Liver (tissue), 9 donors: ENCODE measurements around the gene SUN3. TPM values are rescaled to one million over a fixed set of nuclear protein-coding genes. Genes with fewer than 3 reads are reported as not detected.

Experiments used
- DNase-seq: peaks from one replicate; pipeline ENCODE4 v3.0.0-alpha.2; 2017; ENCODE audit warnings: low spot score
- H3K27ac ChIP-seq, 2 donors: one replicate each; pipeline ENCODE4 v1.7.0; 2013; ENCODE audit warnings: inconsistent platforms in 2 of 2, low read length in 2 of 2, control low read depth in 1 of 2, low read depth in 1 of 2, mild to moderate bottlenecking in 1 of 2
- H3K27me3 ChIP-seq, 4 donors: one replicate each; pipeline versions ENCODE4 v1.6.1 to v1.7.0; 2013; ENCODE audit warnings: low read length in 3 of 4, inconsistent platforms in 1 of 4, mild to moderate bottlenecking in 1 of 4, moderate library complexity in 1 of 4; ENCODE audit not compliant: control insufficient read depth in 4 of 4, insufficient read depth in 4 of 4
- H3K36me3 ChIP-seq, 4 donors: one replicate each; pipeline versions ENCODE4 v1.6.1 to v1.7.0; 2013; ENCODE audit warnings: low read length in 3 of 4, mild to moderate bottlenecking in 3 of 4, low read depth in 1 of 4, moderate library complexity in 1 of 4; ENCODE audit not compliant: control insufficient read depth in 4 of 4, insufficient read depth in 3 of 4
- H3K4me1 ChIP-seq, 4 donors: one replicate each; pipeline versions ENCODE4 v1.6.1 to v1.7.0; 2013; ENCODE audit warnings: low read length in 3 of 4, mild to moderate bottlenecking in 3 of 4, moderate library complexity in 1 of 4; ENCODE audit not compliant: control insufficient read depth in 4 of 4, insufficient read depth in 4 of 4
- H3K4me3 ChIP-seq, 3 donors: one replicate each; pipeline versions ENCODE4 v1.6.1 to v1.7.0; 2013; ENCODE audit warnings: low read length in 3 of 3, control low read depth in 1 of 3, low read depth in 1 of 3, mild to moderate bottlenecking in 1 of 3
- H3K9ac ChIP-seq, 2 donors: one replicate each; pipeline ENCODE4 v1.7.0; 2013; ENCODE audit warnings: low read length in 2 of 2, mild to moderate bottlenecking in 2 of 2, moderate library complexity in 2 of 2, control low read depth in 1 of 2, low read depth in 1 of 2
- H3K9me3 ChIP-seq, 4 donors: one replicate each; pipeline versions ENCODE4 v1.6.1 to v1.7.0; 2013; ENCODE audit warnings: low read length in 3 of 4; ENCODE audit not compliant: control insufficient read depth in 4 of 4
- EGR1 ChIP-seq, 2 donors: IDR thresholded peaks; 2 replicates each; pipeline ENCODE4 v1.6.1; 2016 to 2018; ENCODE audit warnings: antibody characterized with exemption in 2 of 2, low read depth in 2 of 2
- FOXA1 ChIP-seq: IDR thresholded peaks from 2 replicates; pipeline ENCODE4 v1.6.1; 2016; ENCODE audit warnings: antibody characterized with exemption
- FOXA2 ChIP-seq: IDR thresholded peaks from 2 replicates; pipeline ENCODE4 v1.6.1; 2016; ENCODE audit warnings: antibody characterized with exemption
- HNF4A ChIP-seq, 2 donors: conservative IDR thresholded peaks; 2 replicates each; pipeline ENCODE4 v1.6.1; 2016; ENCODE audit warnings: antibody characterized with exemption in 2 of 2, mild to moderate bottlenecking in 2 of 2
- HNF4G ChIP-seq: IDR thresholded peaks from 2 replicates; pipeline ENCODE4 v1.6.1; 2016; ENCODE audit warnings: antibody characterized with exemption
- RAD21 ChIP-seq, 2 donors: IDR thresholded peaks; 2 replicates each; pipeline ENCODE4 v1.6.1; 2016; ENCODE audit warnings: antibody characterized with exemption in 2 of 2, mild to moderate bottlenecking in 2 of 2
- RXRA ChIP-seq, 2 donors: IDR thresholded peaks; 2 replicates each; pipeline ENCODE4 v1.6.1; 2017 to 2018; ENCODE audit warnings: antibody characterized with exemption in 2 of 2, mild to moderate bottlenecking in 1 of 2
- TAF1 ChIP-seq: conservative IDR thresholded peaks from 2 replicates; pipeline ENCODE4 v1.6.1; 2016; ENCODE audit warnings: antibody characterized with exemption, mild to moderate bottlenecking
- YY1 ChIP-seq: IDR thresholded peaks from 2 replicates; pipeline ENCODE4 v1.6.1; 2016; ENCODE audit warnings: antibody characterized with exemption, mild to moderate bottlenecking
- WGBS: extraction: QIAGEN DNeasy Blood & Tissue Kit; methylation state at CpG from one replicate; pipeline ENCODE4 v1.1.7; 2013; 5-methylcytosine and 5-hydroxymethylcytosine counted together
- polyA plus RNA-seq, 2 donors: library from polyadenylated mRNA; stranded (reverse) in 1 of 2; unstranded in 1 of 2; fragments of 200-250 nt in 1 of 2; fragments of >200 nt in 1 of 2; fragmentation: Nextera tagmentation in 1 of 2; extraction: Ambion mirVana in 1 of 2; gene quantifications; one replicate each; pipeline versions ENCODE4 v1.2.1 to v1.2.3, GENCODE V29; 2013 to 2015
- total RNA-seq, 2 donors: library from RNA; depleted of rRNA; stranded (reverse); fragments of >200 nt; gene quantifications; one replicate each; pipeline ENCODE4 v1.2.3, GENCODE V29; 2014
- TF ChIP-seq, protein P1 (sequence below): fragments of 150-350 bp; IDR thresholded peaks from 2 replicates; pipeline ENCODE4 v1.5.1; 2017; ENCODE audit warnings: improper control_type of control experiment, low read depth, low read length; ENCODE audit not compliant: missing input control
- TF ChIP-seq, protein P2 (sequence below): IDR thresholded peaks from 2 replicates; pipeline ENCODE4 v1.6.1; 2016; ENCODE audit warnings: antibody characterized with exemption
- TF ChIP-seq, protein P3 (sequence below): IDR thresholded peaks from 2 replicates; pipeline ENCODE4 v1.6.1; 2016; ENCODE audit warnings: antibody characterized with exemption
- donor health status: healthy.
- donor health status: healthy.
- donor health status: healthy.
- donor health status: healthy.
- donor health status: healthy.

The SUN3 gene
- total and polyA plus RNA-seq, 4 donors = not detected

DNA sequence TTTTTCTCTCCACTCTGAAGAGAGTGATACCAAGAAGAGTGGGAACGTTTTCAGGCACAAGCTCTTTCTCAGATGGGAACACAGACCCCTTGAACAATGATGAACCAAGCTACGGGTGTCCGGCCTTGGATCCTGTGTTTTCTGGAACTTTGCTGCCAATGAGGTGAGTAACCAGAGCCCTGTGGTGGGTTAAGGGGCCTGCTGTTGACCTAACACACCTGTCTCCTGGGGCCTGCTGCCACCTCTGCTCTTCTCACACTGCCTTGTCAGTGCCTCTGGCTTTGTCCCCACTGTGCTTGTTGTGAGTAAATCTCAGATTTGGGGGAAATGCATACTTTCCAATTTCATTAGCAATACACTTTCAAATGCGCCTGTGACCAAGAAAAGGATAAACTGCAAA is 79.2 kb downstream of the SUN3 start:
- 92% methylated on average over 4 of the region's 4 CpGs for WGBS
- no peak for DNase-seq
- Histone ChIP-seq H3K27me3 (no peaks in the 10 kb centered on the region), H3K4me3 (no peak overlapping the region), H3K9ac (no peak overlapping the region), H3K36me3 (peaks cover 0 to 6% (median 4%) of the 10 kb centered on the region in 4 donors), H3K4me1 (peaks cover 0 to 5% (median 1%) of the 10 kb centered on the region in 4 donors), H3K9me3 (no peaks in the 10 kb centered on the region), H3K27ac (no peak overlapping the region)
- TF ChIP-seq RAD21 (IDR thresholded peaks at IDR 0.05) (no peak), TAF1 (no peak), YY1 (no peak), HNF4G (no peak), HNF4A (conservative IDR thresholded peaks at IDR 0.05) (no peak), FOXA2 (no peak)
- TF ChIP-seq, protein P1, sequence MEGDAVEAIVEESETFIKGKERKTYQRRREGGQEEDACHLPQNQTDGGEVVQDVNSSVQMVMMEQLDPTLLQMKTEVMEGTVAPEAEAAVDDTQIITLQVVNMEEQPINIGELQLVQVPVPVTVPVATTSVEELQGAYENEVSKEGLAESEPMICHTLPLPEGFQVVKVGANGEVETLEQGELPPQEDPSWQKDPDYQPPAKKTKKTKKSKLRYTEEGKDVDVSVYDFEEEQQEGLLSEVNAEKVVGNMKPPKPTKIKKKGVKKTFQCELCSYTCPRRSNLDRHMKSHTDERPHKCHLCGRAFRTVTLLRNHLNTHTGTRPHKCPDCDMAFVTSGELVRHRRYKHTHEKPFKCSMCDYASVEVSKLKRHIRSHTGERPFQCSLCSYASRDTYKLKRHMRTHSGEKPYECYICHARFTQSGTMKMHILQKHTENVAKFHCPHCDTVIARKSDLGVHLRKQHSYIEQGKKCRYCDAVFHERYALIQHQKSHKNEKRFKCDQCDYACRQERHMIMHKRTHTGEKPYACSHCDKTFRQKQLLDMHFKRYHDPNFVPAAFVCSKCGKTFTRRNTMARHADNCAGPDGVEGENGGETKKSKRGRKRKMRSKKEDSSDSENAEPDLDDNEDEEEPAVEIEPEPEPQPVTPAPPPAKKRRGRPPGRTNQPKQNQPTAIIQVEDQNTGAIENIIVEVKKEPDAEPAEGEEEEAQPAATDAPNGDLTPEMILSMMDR = no peak

DNA sequence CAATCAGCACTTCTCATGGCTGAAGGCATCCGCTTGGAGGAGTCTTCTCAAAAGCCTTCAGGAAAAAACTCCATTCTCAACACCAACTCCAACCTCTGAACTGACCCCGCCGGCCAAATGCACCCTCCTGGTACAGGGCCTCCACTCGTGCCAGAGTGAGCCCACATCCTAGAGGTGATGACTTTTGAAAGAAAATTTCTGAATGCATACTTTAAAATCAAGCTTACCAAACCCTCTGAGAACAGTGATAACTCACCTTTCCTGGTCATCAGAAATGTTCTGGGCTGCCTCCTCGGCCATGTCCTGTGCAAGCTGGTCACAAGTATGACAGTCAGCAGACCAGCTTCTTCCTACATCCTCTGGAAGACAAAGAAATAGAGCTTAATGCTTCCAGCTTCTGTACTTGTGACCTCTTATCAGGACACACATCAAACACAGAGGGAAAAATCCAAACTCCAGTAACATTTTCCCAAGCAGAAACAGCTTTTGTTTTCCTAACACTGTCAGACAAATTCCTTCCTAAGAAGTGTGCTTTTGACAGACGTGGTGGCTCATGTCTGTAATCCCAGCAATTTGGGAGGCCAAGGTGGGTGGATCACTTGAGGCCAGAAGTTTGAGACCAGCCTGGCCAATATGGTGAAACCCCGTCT is 80.6 kb downstream of the SUN3 start, which contains the start of gene PKD1L1:
PKD1L1 (minus strand) TSS at position 326 of the 650 bp plus-strand sequence; CDS start at position 300, 26 bp downstream.
- Histone ChIP-seq H3K4me1 (peaks cover 0 to 5% (median 1%) of the 10 kb centered on the region in 4 donors), H3K27ac (peak within 1 kb of the TSS in 1 of 2 donors; percentile 43), H3K27me3 (no peaks in the 10 kb centered on the region), H3K4me3 (no peak within 1 kb of the TSS), H3K9me3 (no peaks in the 10 kb centered on the region), H3K36me3 (no peaks in the 10 kb centered on the region), H3K9ac (no peak within 1 kb of the TSS)
- DNase-seq = no peak
- TF ChIP-seq YY1 (no peak), EGR1 (IDR thresholded peaks at IDR 0.05; ENCODE audit: low read depth in 2 of 2) (no peak), HNF4A (conservative IDR thresholded peaks at IDR 0.05) (no peak), FOXA1 (no peak), RXRA (IDR thresholded peaks at IDR 0.05) (no peak)
- TF ChIP-seq, protein P2, sequence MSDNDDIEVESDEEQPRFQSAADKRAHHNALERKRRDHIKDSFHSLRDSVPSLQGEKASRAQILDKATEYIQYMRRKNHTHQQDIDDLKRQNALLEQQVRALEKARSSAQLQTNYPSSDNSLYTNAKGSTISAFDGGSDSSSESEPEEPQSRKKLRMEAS = no peak
- TF ChIP-seq, protein P3, sequence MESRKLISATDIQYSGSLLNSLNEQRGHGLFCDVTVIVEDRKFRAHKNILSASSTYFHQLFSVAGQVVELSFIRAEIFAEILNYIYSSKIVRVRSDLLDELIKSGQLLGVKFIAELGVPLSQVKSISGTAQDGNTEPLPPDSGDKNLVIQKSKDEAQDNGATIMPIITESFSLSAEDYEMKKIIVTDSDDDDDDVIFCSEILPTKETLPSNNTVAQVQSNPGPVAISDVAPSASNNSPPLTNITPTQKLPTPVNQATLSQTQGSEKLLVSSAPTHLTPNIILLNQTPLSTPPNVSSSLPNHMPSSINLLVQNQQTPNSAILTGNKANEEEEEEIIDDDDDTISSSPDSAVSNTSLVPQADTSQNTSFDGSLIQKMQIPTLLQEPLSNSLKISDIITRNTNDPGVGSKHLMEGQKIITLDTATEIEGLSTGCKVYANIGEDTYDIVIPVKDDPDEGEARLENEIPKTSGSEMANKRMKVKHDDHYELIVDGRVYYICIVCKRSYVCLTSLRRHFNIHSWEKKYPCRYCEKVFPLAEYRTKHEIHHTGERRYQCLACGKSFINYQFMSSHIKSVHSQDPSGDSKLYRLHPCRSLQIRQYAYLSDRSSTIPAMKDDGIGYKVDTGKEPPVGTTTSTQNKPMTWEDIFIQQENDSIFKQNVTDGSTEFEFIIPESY = no peak
- TF ChIP-seq, protein P1 = no peak
- 77% methylated on average over 7 of the region's 7 CpGs for WGBS
